ENCODE results near the gene CTNNA1.

Gene CTNNA1

GRCh38 chr5:138732933-138733332 is 20.3 kb upstream of the CTNNA1 start:
- ATAC-seq = no peak
- TF ChIP-seq ZC3H10 (CRISPR knock-in tag; IDR thresholded peaks at IDR 0.05) = no peak
- no peak for TF ChIP-seq ARNTL (CRISPR knock-in tag; IDR thresholded peaks at IDR 0.05; ENCODE audit: borderline replicate concordance, low read depth)
- no peak for TF ChIP-seq ZFP3 (CRISPR knock-in tag; IDR thresholded peaks at IDR 0.05)
- no peak for TF ChIP-seq CSRNP3 (CRISPR knock-in tag; IDR thresholded peaks at IDR 0.05)
- no peak for TF ChIP-seq BACH2 (CRISPR knock-in tag; IDR thresholded peaks at IDR 0.05; ENCODE audit: borderline replicate concordance)
- TF ChIP-seq CSDC2 (CRISPR knock-in tag; IDR thresholded peaks at IDR 0.05) = no peak
- TF ChIP-seq PATZ1 (CRISPR knock-in tag; IDR thresholded peaks at IDR 0.05; ENCODE audit: borderline replicate concordance) = no peak
- no peak for TF ChIP-seq OSR1 (CRISPR knock-in tag; IDR thresholded peaks at IDR 0.05)

- TF ChIP-seq CSDC2 (CRISPR knock-in tag; IDR thresholded peaks at IDR 0.05) (no peak), GLIS3 (CRISPR knock-in tag; IDR thresholded peaks at IDR 0.05) (no peak), ARNTL (CRISPR knock-in tag; IDR thresholded peaks at IDR 0.05; ENCODE audit: borderline replicate concordance, low read depth) (no peak), POU6F1 (CRISPR knock-in tag; IDR thresholded peaks at IDR 0.05; ENCODE audit: borderline replicate concordance, low read depth) (no peak), TCF4 (CRISPR knock-in tag; IDR thresholded peaks at IDR 0.05; ENCODE audit: borderline replicate concordance) (no peak), TSHZ2 (CRISPR knock-in tag; IDR thresholded peaks at IDR 0.05) (no peak), SNAI2 (CRISPR knock-in tag; IDR thresholded peaks at IDR 0.05) (no peak), OSR1 (CRISPR knock-in tag; IDR thresholded peaks at IDR 0.05) (no peak), ZFP30 (CRISPR knock-in tag; IDR thresholded peaks at IDR 0.05) (no peak), BACH2 (CRISPR knock-in tag; IDR thresholded peaks at IDR 0.05; ENCODE audit: borderline replicate concordance) (no peak), ZNF565 (CRISPR knock-in tag; conservative IDR thresholded peaks at IDR 0.05; ENCODE audit: low read depth) (no peak), ZFP3 (CRISPR knock-in tag; IDR thresholded peaks at IDR 0.05) (no peak), RARB (CRISPR knock-in tag; IDR thresholded peaks at IDR 0.05) (no peak), ESRRG (CRISPR knock-in tag; IDR thresholded peaks at IDR 0.05) (no peak), ZNF70 (CRISPR knock-in tag; IDR thresholded peaks at IDR 0.05) (no peak), PPARA (CRISPR knock-in tag; IDR thresholded peaks at IDR 0.05; ENCODE audit: borderline replicate concordance) (no peak), TOX (CRISPR knock-in tag; IDR thresholded peaks at IDR 0.05; ENCODE audit: borderline replicate concordance) (no peak), PATZ1 (CRISPR knock-in tag; IDR thresholded peaks at IDR 0.05; ENCODE audit: borderline replicate concordance) (no peak), CREB5 (CRISPR knock-in tag; IDR thresholded peaks at IDR 0.05; ENCODE audit: low read depth) (no peak)
- ATAC-seq = no peak
These were observed 19.7 kb upstream of the CTNNA1 start for GRCh38 chr5:138733509-138733908.

All from SK-N-SH treated with all-trans-retinoic acid at 6 μM for 48 hours (cell line).